Measurements from ENCODE around the gene RBPMS2. TPM values are rescaled to one million over a fixed set of nuclear protein-coding genes. Genes with fewer than 3 reads are reported as not detected.

RBPMS2 gene
- total and polyA plus RNA-seq, 9 donors = 1.1 to 23.8 (median 10.4) TPM

GRCh38 chr15:64699751-64700388, 75.5 kb downstream of the RBPMS2 start:
- DNase-seq = peak in 3 of 5 donors; percentile 33 to 46 (median 38)
- intact Hi-C loops (cut with DNase I) = no loop called here
- no peak for TF ChIP-seq CTCF (IDR thresholded peaks at IDR 0.05)
- Histone ChIP-seq H3K27me3 (no peaks in the 10 kb centered on the region), H3K9me3 (no peaks in the 10 kb centered on the region), H3K27ac (peak overlapping the region in 1 of 2 donors; percentile 73), H3K36me3 (no peaks in the 10 kb centered on the region), H3K4me1 (ENCODE audit: insufficient read depth) (peaks cover 41% of the 10 kb centered on the region), H3K4me3 (no peak overlapping the region)
- WGBS, 3 donors = 7 to 15% (median 14%) methylated on average over 7 of the region's 7 CpGs

GRCh38 chr15:64698823-64699222, 76.6 kb downstream of the RBPMS2 start:
- Histone ChIP-seq H3K27ac (peak overlapping the region in 1 of 2 donors; percentile 35), H3K9me3 (no peaks in the 10 kb centered on the region), H3K27me3 (no peaks in the 10 kb centered on the region), H3K4me3 (no peak overlapping the region), H3K4me1 (ENCODE audit: insufficient read depth) (peaks cover 45% of the 10 kb centered on the region), H3K36me3 (no peaks in the 10 kb centered on the region)
- intact Hi-C loops (cut with DNase I) = no loop called here
- no peak for DNase-seq
- TF ChIP-seq CTCF (IDR thresholded peaks at IDR 0.05) (no peak), POLR2A (IDR thresholded peaks at IDR 0.05) (no peak), EP300 (IDR thresholded peaks at IDR 0.05) (no peak)

GRCh38 chr15:64697911-64698369, 77.4 kb downstream of the RBPMS2 start:
- Histone ChIP-seq H3K36me3 (no peaks in the 10 kb centered on the region), H3K9me3 (no peaks in the 10 kb centered on the region), H3K4me3 (no peak overlapping the region), H3K27ac (no peak overlapping the region), H3K4me1 (ENCODE audit: insufficient read depth) (peaks cover 44% of the 10 kb centered on the region), H3K27me3 (no peaks in the 10 kb centered on the region)
- WGBS, 3 donors = 66 to 74% (median 74%) methylated on average over 3 of the region's 3 CpGs
- TF ChIP-seq EP300 (IDR thresholded peaks at IDR 0.05) (no peak), POLR2A (IDR thresholded peaks at IDR 0.05) (no peak), CTCF (IDR thresholded peaks at IDR 0.05) (no peak)
- DNase-seq = no peak
- intact Hi-C loops (cut with DNase I) = no loop called here

DNA sequence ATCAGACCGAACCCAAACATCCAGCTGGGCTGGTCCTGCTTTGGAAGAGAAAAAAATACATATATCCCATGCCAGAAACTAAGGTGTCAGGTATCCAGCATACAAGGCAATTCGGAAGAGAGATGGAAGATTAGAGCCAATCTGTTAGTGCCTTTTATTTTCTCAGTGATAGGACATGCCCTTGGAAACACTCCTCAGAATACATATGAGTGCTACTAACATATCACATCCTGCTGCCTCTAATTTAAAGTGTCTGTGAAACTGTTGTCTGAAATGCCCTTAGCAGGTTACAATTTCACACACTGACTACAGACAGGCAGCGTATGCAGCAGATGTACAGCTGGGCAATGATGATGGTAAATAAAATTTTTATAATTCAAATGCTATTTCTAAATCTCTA, 78.9 kb downstream of the RBPMS2 start:
- intact Hi-C loops (cut with DNase I) = no loop called here
- H3K4me1 ChIP-seq (ENCODE audit: insufficient read depth) = peaks cover 49% of the 10 kb centered on the region
- WGBS, 3 donors = 67 to 70% (median 68%) methylated on average over 3 of the region's 3 CpGs

More for the DNA sequence above, 78.9 kb downstream of the RBPMS2 start:
- H3K36me3 ChIP-seq = no peaks in the 10 kb centered on the region
- DNase-seq = no peak
- H3K4me3 ChIP-seq = no peak overlapping the region
- no peak overlapping the region for H3K27ac ChIP-seq
- no peaks in the 10 kb centered on the region for H3K9me3 ChIP-seq
- no peak for TF ChIP-seq CTCF (IDR thresholded peaks at IDR 0.05)
- no peak for TF ChIP-seq EP300 (IDR thresholded peaks at IDR 0.05)
- no peak for TF ChIP-seq POLR2A (IDR thresholded peaks at IDR 0.05)
- H3K27me3 ChIP-seq = no peaks in the 10 kb centered on the region
